Cardiac septum (tissue), 1 donor: ENCODE results near the gene ZC3H12C. TPM values are rescaled to one million over a fixed set of nuclear protein-coding genes. Genes with fewer than 3 reads are reported as not detected.

Experiments
- DNase-seq: peaks from one replicate; pipeline ENCODE4 v3.0.0-alpha.2; 2020; ENCODE audit warnings: low spot score
- intact Hi-C: fragments of 100-400 bp; cut with DNase I; formaldehyde crosslinking; loops from one replicate; pipeline ENCODE4 v1.14.0; 2022
- total RNA-seq: library from RNA; stranded (reverse); fragmentation: NEBNext Ultra II Directional; extraction: Animal tissue kit (Norgen Biotek cat#: 25700); gene quantifications from one replicate; pipeline ENCODE4 v1.2.1, GENCODE V29; 2021
- donor health status: DM: no; HTN: no; CAD: no.

Gene ZC3H12C
- total RNA-seq, 1 donor from 2014 or later, result 20.0 TPM

- intact Hi-C loops, result loop anchor here (5.0 to 10.0 kb wide), 2 partner anchors 147 to 330 kb away; partner anchors contain the start of gene FDX1
- DNase-seq, result no peak
Observed at GRCh38 chr11:110094298-110095285, 1.4 kb downstream of the ZC3H12C start.

- intact Hi-C loops, result loop anchor here (10.0 kb wide), 1 partner anchor 329 kb away; the partner anchor contains the start of gene FDX1
- no peak for DNase-seq
Observed at GRCh38 chr11:110095554-110095953, 2.4 kb downstream of the ZC3H12C start.

GRCh38 chr11:110096496-110096895 lies 3.3 kb downstream of the ZC3H12C start:
- DNase-seq, result no peak
- intact Hi-C loops, result loop anchor here (10.0 kb wide), 1 partner anchor 328 kb away; the partner anchor contains the start of gene FDX1

- DNase-seq, result no peak
- intact Hi-C loops, result loop anchor here (10.0 kb wide), 1 partner anchor 327 kb away; the partner anchor contains the start of gene FDX1
Observed at GRCh38 chr11:110097459-110098012, 4.3 kb downstream of the ZC3H12C start.

GRCh38 chr11:110098645-110099044 lies 5.5 kb downstream of the ZC3H12C start:
- intact Hi-C loops, result loop anchor here (10.0 kb wide), 1 partner anchor 326 kb away; the partner anchor contains the start of gene FDX1
- DNase-seq, result no peak

- intact Hi-C loops, result no loop called here
- DNase-seq, result no peak
Observed at GRCh38 chr11:110100476-110101240, 7.5 kb downstream of the ZC3H12C start.

- no peak for DNase-seq
- intact Hi-C loops, result no loop called here
Observed at GRCh38 chr11:110106713-110107274, 13.6 kb downstream of the ZC3H12C start.

- no peak for DNase-seq
- intact Hi-C loops, result no loop called here
Observed at GRCh38 chr11:110110854-110111253, 17.7 kb downstream of the ZC3H12C start.

- no peak for DNase-seq
- intact Hi-C loops, result no loop called here
Observed at GRCh38 chr11:110112457-110112856, 19.3 kb downstream of the ZC3H12C start.

- no peak for DNase-seq
- intact Hi-C loops, result no loop called here
Observed at GRCh38 chr11:110113505-110113904, 20.3 kb downstream of the ZC3H12C start.

- intact Hi-C loops, result no loop called here
- DNase-seq, result no peak
Observed at GRCh38 chr11:110113973-110114372, 20.8 kb downstream of the ZC3H12C start.

GRCh38 chr11:110119317-110119716 lies 26.1 kb downstream of the ZC3H12C start:
- intact Hi-C loops, result no loop called here
- DNase-seq, result no peak

GRCh38 chr11:110121204-110121603 lies 28.0 kb downstream of the ZC3H12C start:
- DNase-seq, result no peak
- intact Hi-C loops, result no loop called here

GRCh38 chr11:110123003-110123402 lies 29.8 kb downstream of the ZC3H12C start:
- intact Hi-C loops, result no loop called here
- DNase-seq, result no peak

GRCh38 chr11:110124605-110125004 lies 31.4 kb downstream of the ZC3H12C start:
- DNase-seq, result no peak
- intact Hi-C loops, result no loop called here

GRCh38 chr11:110125632-110126031 lies 32.4 kb downstream of the ZC3H12C start:
- intact Hi-C loops, result no loop called here
- no peak for DNase-seq

- DNase-seq, result no peak
- intact Hi-C loops, result no loop called here
Observed at GRCh38 chr11:110126936-110127335, 33.7 kb downstream of the ZC3H12C start.

GRCh38 chr11:110128161-110128560 lies 35.0 kb downstream of the ZC3H12C start:
- intact Hi-C loops, result no loop called here

GRCh38 chr11:110130642-110131238 lies 37.5 kb downstream of the ZC3H12C start:
- intact Hi-C loops, result no loop called here
- DNase-seq, result no peak

More at GRCh38 chr11:110128161-110128560, 35.0 kb downstream of the ZC3H12C start:
- no peak for DNase-seq
